ENCODE data around the gene GPR84. TPM values are rescaled to one million over a fixed set of nuclear protein-coding genes. Genes with fewer than 3 reads are reported as not detected.

The GPR84 gene
- total and polyA plus RNA-seq, 10 of the 15 experiments (the other 5 are each of a cell fraction or from before 2014, with no cell fraction given) = 0.37 to 4.7 (median 2.6) TPM

GRCh38 chr12:54383041-54383609 lies 18.8 kb upstream of the GPR84 start:
- 96% methylated on average over 3 of the region's 3 CpGs for WGBS (ENCODE audit: insufficient coverage, insufficient replicate concordance, low lambda C conversion rate, missing lambda C conversion rate)
- BruUV-seq (replicated peaks) = no TSS peak
- TF ChIP-seq POLR2AphosphoS5 (IDR thresholded peaks at IDR 0.05; ENCODE audit: low read length) = no peak
- no peak for TF ChIP-seq SKIL (IDR thresholded peaks at IDR 0.05; ENCODE audit: low read depth, poor library complexity, severe bottlenecking)
- peaks cover 14% of the 10 kb centered on the region for H3K4me1 ChIP-seq (ENCODE audit: control insufficient read depth, insufficient read depth, low read length)
- ATAC-seq (no peak), FAIRE-seq (no peak), DNase-seq (ENCODE audit: low read depth, low spot score) (no peak)
- CTCF ChIA-PET = interaction anchor here (1.0 to 6.4 kb wide), 10 partner anchors 9 to 115 kb away, joined by 3 to 66 read pairs (median 5); partner anchors contain the start of gene NCKAP1L
- SMC1A ChIA-PET (ENCODE audit: uncharacterized antibody, unreplicated experiment) = interaction anchor here (0.7 to 0.8 kb wide), 2 partner anchors 55 to 163 kb away, joined by 3 read pairs; no protein-coding TSS in a partner anchor
- H4K20me1 ChIP-seq (ENCODE audit: control insufficient read depth, insufficient read depth) = no peaks in the 10 kb centered on the region
- intact Hi-C loops (cut with micrococcal nuclease; ENCODE audit: unreplicated experiment) = no loop called here
- no peak overlapping the region for H2AFZ ChIP-seq (ENCODE audit: control insufficient read depth, low read depth, low read length)
- H3K9me3 ChIP-seq (replicated peaks; ENCODE audit: control insufficient read depth, insufficient read depth, low read length) = no peaks in the 10 kb centered on the region
- H3K9ac ChIP-seq (ENCODE audit: control insufficient read depth, insufficient read depth, low read length) = no peak overlapping the region
- RAD21 ChIA-PET (ENCODE audit: unreplicated experiment) = no interaction called here
- H3K79me2 ChIP-seq (ENCODE audit: control insufficient read depth, insufficient read depth, low read length) = no peaks in the 10 kb centered on the region
- H3K27me3 ChIP-seq (replicated peaks in 1 of 2; ENCODE audit: control insufficient read depth in 2 of 2, insufficient read depth in 2 of 2, low read length in 1 of 2) = no peaks in the 10 kb centered on the region
- no peak overlapping the region for H3K27ac ChIP-seq (ENCODE audit: control insufficient read depth, insufficient read depth)
- POLR2A ChIA-PET = no interaction called here
- H3K36me3 ChIP-seq (ENCODE audit: control insufficient read depth in 2 of 2, insufficient read depth in 2 of 2, low read length in 1 of 2) = no peaks in the 10 kb centered on the region
- H3K4me2 ChIP-seq (ENCODE audit: control insufficient read depth, insufficient read depth) = no peak overlapping the region
- in situ Hi-C loops (cut with MboI) = no loop called here
- no peak overlapping the region for H3K4me3 ChIP-seq

- Histone ChIP-seq H2AFZ (ENCODE audit: control insufficient read depth, low read depth, low read length) (no peak overlapping the region), H3K4me3 (no peak overlapping the region), H3K36me3 (ENCODE audit: control insufficient read depth in 2 of 2, insufficient read depth in 2 of 2, low read length in 1 of 2) (no peaks in the 10 kb centered on the region), H3K27ac (ENCODE audit: control insufficient read depth, insufficient read depth) (no peak overlapping the region), H4K20me1 (ENCODE audit: control insufficient read depth, insufficient read depth) (no peaks in the 10 kb centered on the region), H3K79me2 (ENCODE audit: control insufficient read depth, insufficient read depth, low read length) (no peaks in the 10 kb centered on the region), H3K9me3 (replicated peaks; ENCODE audit: control insufficient read depth, insufficient read depth, low read length) (no peaks in the 10 kb centered on the region), H3K4me2 (ENCODE audit: control insufficient read depth, insufficient read depth) (no peak overlapping the region), H3K27me3 (replicated peaks in 1 of 2; ENCODE audit: control insufficient read depth in 2 of 2, insufficient read depth in 2 of 2, low read length in 1 of 2) (no peaks in the 10 kb centered on the region), H3K4me1 (ENCODE audit: control insufficient read depth, insufficient read depth, low read length) (peaks cover 14% of the 10 kb centered on the region), H3K9ac (ENCODE audit: control insufficient read depth, insufficient read depth, low read length) (no peak overlapping the region)
- ATAC-seq = no peak
- intact Hi-C loops (cut with micrococcal nuclease; ENCODE audit: unreplicated experiment) (no loop called here), in situ Hi-C loops (cut with MboI) (no loop called here)
- no TSS peak for BruUV-seq (replicated peaks)
- RAD21 ChIA-PET (ENCODE audit: unreplicated experiment) = interaction anchor here (0.7 to 2.5 kb wide), 7 partner anchors 12 to 165 kb away, joined by 3 to 16 read pairs (median 5); partner anchors contain the start of gene COPZ1
- no peak for FAIRE-seq
- SMC1A ChIA-PET (ENCODE audit: uncharacterized antibody, unreplicated experiment) = interaction anchor here (1.0 to 4.1 kb wide), 8 partner anchors 12 to 89 kb away, joined by 3 to 17 read pairs (median 4); partner anchors contain the start of genes COPZ1 and ITGA5
- CTCF ChIA-PET = interaction anchor here (0.6 to 6.4 kb wide), 31 partner anchors 9 to 365 kb away, joined by 3 to 66 read pairs (median 7); partner anchors contain the start of genes CBX5, COPZ1 and NCKAP1L
- 57% methylated on average over 4 of the region's 4 CpGs for WGBS (ENCODE audit: insufficient coverage, insufficient replicate concordance, low lambda C conversion rate, missing lambda C conversion rate)
- no peak for DNase-seq (ENCODE audit: low read depth, low spot score)
- POLR2A ChIA-PET = interaction anchor here (0.7 to 0.9 kb wide), 2 partner anchors 8 to 107 kb away, joined by 3 to 4 read pairs; no protein-coding TSS in a partner anchor
- TF ChIP-seq KLF5 (IDR thresholded peaks at IDR 0.05; ENCODE audit: partially characterized antibody) (no peak), EZH2 (IDR thresholded peaks at IDR 0.05; ENCODE audit: borderline replicate concordance, control insufficient read depth, low read depth, low read length) (no peak), ZBTB40 (IDR thresholded peaks at IDR 0.05; ENCODE audit: borderline replicate concordance) (no peak), NR2C2 (IDR thresholded peaks at IDR 0.05; ENCODE audit: borderline replicate concordance, control insufficient read depth, insufficient read length, low read depth) (no peak), CBFB (IDR thresholded peaks at IDR 0.05; ENCODE audit: low read depth) (no peak)
These were observed 16.9 kb upstream of the GPR84 start for GRCh38 chr12:54381136-54381535.

Data from GM12878 (cell line).